MM.1S (cell line): ENCODE measurements around the gene FBN2.

Source experiments
- DNase-seq: peaks from one replicate; pipeline ENCODE4 v3.0.0-alpha.2; 2015
- H2AFZ ChIP-seq: fragments of 300-600 bp; sonication (generic); 2 replicates; pipeline ENCODE4 v1.6.0; 2016; ENCODE audit warnings: antibody characterized with exemption, low read length
- H3F3A ChIP-seq: fragments of 300-600 bp; sonication (generic); 2 replicates; pipeline ENCODE4 v1.6.1; 2016; ENCODE audit warnings: mild to moderate bottlenecking, antibody characterized with exemption, low read length, moderate library complexity, mixed read lengths; ENCODE audit not compliant: insufficient read depth
- H3K27ac ChIP-seq: fragments of 300-600 bp; sonication (generic); 2 replicates; pipeline ENCODE4 v1.5.1; 2016; ENCODE audit warnings: mild to moderate bottlenecking, low read length
- H3K27me3 ChIP-seq: fragments of 300-600 bp; sonication (generic); replicated peaks from 2 replicates; pipeline ENCODE4 v1.6.0; 2016; ENCODE audit warnings: low read length; ENCODE audit not compliant: insufficient read depth
- H3K36me3 ChIP-seq: fragments of 300-600 bp; sonication (generic); replicated peaks from 2 replicates; pipeline ENCODE4 v1.6.1; 2016; ENCODE audit warnings: mild to moderate bottlenecking, low read length, mixed read lengths; ENCODE audit not compliant: insufficient read depth
- H3K4me1 ChIP-seq: fragments of 300-600 bp; sonication (generic); 2 replicates; pipeline ENCODE4 v1.6.1; 2016; ENCODE audit warnings: low read length, mixed read lengths
- H3K4me2 ChIP-seq: fragments of 300-600 bp; sonication (generic); 2 replicates; pipeline ENCODE4 v1.6.0; 2016; ENCODE audit warnings: low read depth, low read length
- H3K4me3 ChIP-seq: fragments of 300-600 bp; sonication (generic); 2 replicates; pipeline ENCODE4 v1.5.1; 2016; ENCODE audit warnings: low read length, mixed read lengths
- H3K79me2 ChIP-seq: fragments of 300-600 bp; sonication (generic); 2 replicates; pipeline ENCODE4 v1.6.1; 2016; ENCODE audit warnings: mixed run types, low read length, mixed read lengths
- H3K9ac ChIP-seq: fragments of 300-600 bp; sonication (generic); 2 replicates; pipeline ENCODE4 v1.6.1; 2016; ENCODE audit warnings: low read length, mixed read lengths
- H3K9me2 ChIP-seq: fragments of 300-600 bp; sonication (generic); replicated peaks from 2 replicates; pipeline ENCODE4 v1.6.1; 2016; ENCODE audit warnings: mild to moderate bottlenecking, low read length, mixed read lengths; ENCODE audit not compliant: insufficient read depth
- H3K9me3 ChIP-seq: fragments of 300-600 bp; sonication (generic); replicated peaks from 2 replicates; pipeline ENCODE4 v1.6.1; 2016; ENCODE audit warnings: mild to moderate bottlenecking, low read length, mixed read lengths; ENCODE audit not compliant: insufficient read depth
- H4K20me1 ChIP-seq: fragments of 300-600 bp; sonication (generic); 2 replicates; pipeline ENCODE4 v1.6.1; 2016; ENCODE audit warnings: mild to moderate bottlenecking, low read length, moderate library complexity, mixed read lengths; ENCODE audit not compliant: insufficient read depth
- EZH2 ChIP-seq: fragments of 300-600 bp; sonication (generic); optimal IDR thresholded peaks from 2 replicates; pipeline ENCODE3; 2017; ENCODE audit warnings: low read depth, mild to moderate bottlenecking, antibody characterized with exemption, low read length, mixed read lengths
- EZH2phosphoT487 ChIP-seq: fragments of 300-600 bp; sonication (generic); IDR thresholded peaks from 2 replicates; pipeline ENCODE4 v1.6.1; 2018; ENCODE audit warnings: antibody characterized with exemption, low read length
- TF ChIP-seq, protein P1 (sequence below): fragments of 300-600 bp; sonication (generic); IDR thresholded peaks from 2 replicates; pipeline ENCODE4 v1.5.1; 2016; ENCODE audit warnings: antibody characterized with exemption, low read length, mixed read lengths

The FBN2 gene

DNA sequence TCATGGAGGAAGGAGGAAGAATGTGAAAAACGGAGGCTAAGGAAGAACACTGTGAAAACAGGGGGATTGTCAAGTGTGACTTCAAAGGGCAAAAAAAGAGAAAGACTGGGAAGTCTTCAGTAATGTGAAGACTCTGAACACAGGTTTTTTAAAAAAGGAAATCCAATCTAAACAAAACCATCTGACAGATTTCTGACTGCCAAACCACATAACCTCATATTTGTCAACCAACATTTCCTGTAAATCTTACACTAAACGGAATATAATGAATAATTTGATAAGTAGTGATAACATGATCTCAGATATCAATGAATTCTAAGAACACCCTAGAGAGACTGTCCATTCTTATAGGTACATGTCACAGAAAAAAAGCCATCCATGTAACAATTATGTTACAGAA is 124.7 kb downstream of the FBN2 start:
- H3K4me1 ChIP-seq: no peaks in the 10 kb centered on the region
- no peaks in the 10 kb centered on the region for H3K27me3 ChIP-seq
- H3K4me3 ChIP-seq: no peak overlapping the region
- no peaks in the 10 kb centered on the region for H3K79me2 ChIP-seq
- DNase-seq: no peak
- H3K36me3 ChIP-seq: no peaks in the 10 kb centered on the region
- no peaks in the 10 kb centered on the region for H3F3A ChIP-seq
- H3K4me2 ChIP-seq: no peak overlapping the region
- TF ChIP-seq, protein P1, sequence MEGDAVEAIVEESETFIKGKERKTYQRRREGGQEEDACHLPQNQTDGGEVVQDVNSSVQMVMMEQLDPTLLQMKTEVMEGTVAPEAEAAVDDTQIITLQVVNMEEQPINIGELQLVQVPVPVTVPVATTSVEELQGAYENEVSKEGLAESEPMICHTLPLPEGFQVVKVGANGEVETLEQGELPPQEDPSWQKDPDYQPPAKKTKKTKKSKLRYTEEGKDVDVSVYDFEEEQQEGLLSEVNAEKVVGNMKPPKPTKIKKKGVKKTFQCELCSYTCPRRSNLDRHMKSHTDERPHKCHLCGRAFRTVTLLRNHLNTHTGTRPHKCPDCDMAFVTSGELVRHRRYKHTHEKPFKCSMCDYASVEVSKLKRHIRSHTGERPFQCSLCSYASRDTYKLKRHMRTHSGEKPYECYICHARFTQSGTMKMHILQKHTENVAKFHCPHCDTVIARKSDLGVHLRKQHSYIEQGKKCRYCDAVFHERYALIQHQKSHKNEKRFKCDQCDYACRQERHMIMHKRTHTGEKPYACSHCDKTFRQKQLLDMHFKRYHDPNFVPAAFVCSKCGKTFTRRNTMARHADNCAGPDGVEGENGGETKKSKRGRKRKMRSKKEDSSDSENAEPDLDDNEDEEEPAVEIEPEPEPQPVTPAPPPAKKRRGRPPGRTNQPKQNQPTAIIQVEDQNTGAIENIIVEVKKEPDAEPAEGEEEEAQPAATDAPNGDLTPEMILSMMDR: no peak
- TF ChIP-seq EZH2phosphoT487: no peak
- TF ChIP-seq EZH2: no peak
- H3K9me3 ChIP-seq: no peaks in the 10 kb centered on the region
- no peaks in the 10 kb centered on the region for H3K9me2 ChIP-seq
- no peak overlapping the region for H3K9ac ChIP-seq
- H3K27ac ChIP-seq: no peak overlapping the region
- H2AFZ ChIP-seq: no peak overlapping the region
- H4K20me1 ChIP-seq: no peaks in the 10 kb centered on the region

DNA sequence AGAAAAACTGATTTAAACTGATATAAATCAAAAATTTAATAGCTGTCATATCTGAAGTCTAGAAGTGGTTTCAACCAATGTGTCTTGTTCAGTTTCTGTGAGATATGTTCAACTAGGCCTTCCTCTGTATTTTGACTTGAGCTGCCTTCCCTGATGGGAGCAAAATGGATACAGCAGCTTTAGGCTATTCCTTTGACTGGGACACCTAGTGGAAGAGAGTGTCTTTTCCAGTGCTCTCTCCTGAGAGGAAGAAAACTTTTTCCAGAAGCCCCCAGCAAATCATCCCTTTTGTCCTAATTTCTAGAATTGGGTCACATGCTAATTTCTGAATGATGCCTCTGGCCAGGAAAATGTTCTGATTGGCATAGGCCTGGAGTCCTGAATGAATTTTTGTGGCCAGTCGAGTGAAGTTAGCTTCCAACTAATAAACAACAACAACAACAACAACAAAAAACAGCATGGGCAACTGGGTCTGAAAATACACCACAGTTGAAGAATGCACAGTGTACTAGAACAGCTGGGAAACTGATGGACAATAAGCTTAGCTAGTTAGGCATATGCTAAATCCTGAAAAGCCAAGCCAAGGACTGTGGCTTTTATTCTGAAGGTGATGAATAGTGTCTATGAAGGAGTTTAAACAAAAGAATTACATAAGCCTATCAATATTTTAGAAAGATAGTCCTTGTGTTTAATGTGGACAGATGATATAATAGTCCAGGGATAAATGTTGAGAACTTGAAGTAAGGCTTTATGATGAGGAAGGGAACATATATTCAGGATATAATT is 125.7 kb downstream of the FBN2 start:
- DNase-seq: no peak
- Histone ChIP-seq H3K36me3 (no peaks in the 10 kb centered on the region), H3K9ac (no peak overlapping the region), H3K4me2 (no peak overlapping the region), H3K4me1 (no peaks in the 10 kb centered on the region), H3K79me2 (no peaks in the 10 kb centered on the region), H3K27me3 (no peaks in the 10 kb centered on the region), H3K9me3 (no peaks in the 10 kb centered on the region), H2AFZ (no peak overlapping the region), H4K20me1 (no peaks in the 10 kb centered on the region), H3K27ac (no peak overlapping the region), H3F3A (no peaks in the 10 kb centered on the region), H3K9me2 (no peaks in the 10 kb centered on the region), H3K4me3 (no peak overlapping the region)
- TF ChIP-seq EZH2phosphoT487: no peak
- TF ChIP-seq, protein P1: no peak
- TF ChIP-seq EZH2: no peak

DNA sequence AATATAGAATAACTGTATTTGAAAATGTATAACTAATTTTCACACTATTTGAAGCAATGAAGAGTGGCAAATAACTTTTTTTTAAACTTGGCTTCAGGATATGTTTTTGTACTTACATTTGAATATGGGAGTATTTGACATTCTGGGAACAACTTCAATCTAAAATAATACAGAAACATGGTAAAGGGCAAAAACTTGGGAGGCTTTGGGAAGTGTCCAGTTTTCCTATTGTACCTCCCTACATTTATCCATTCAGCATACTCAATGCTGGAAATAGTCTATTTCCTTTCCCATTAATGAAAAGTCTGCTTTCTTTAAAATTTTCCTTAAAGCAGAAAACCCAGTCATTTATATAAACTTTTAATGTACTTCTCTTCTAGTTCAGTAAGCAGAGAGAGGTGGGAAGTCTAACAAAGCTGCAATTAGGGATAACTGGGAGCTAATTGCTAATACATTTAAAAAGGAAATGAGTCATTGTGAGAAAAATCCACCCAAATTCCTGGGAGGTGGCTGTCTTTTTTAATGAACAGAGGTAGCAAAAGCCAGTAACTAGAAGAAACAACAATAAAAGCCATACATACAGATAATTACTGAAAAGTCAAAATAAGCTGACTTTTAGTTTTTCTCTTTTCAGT is 128.8 kb downstream of the FBN2 start:
- H4K20me1 ChIP-seq: no peaks in the 10 kb centered on the region

More for the DNA sequence above, 128.8 kb downstream of the FBN2 start:
- DNase-seq: no peak
- H3K9me2 ChIP-seq: no peaks in the 10 kb centered on the region
- H3K27ac ChIP-seq: no peak overlapping the region
- no peaks in the 10 kb centered on the region for H3K27me3 ChIP-seq
- no peak overlapping the region for H3K4me3 ChIP-seq
- no peak overlapping the region for H3K9ac ChIP-seq
- TF ChIP-seq EZH2: no peak
- TF ChIP-seq EZH2phosphoT487: no peak
- TF ChIP-seq, protein P1: no peak
- H3F3A ChIP-seq: no peaks in the 10 kb centered on the region
- H3K9me3 ChIP-seq: no peaks in the 10 kb centered on the region
- no peak overlapping the region for H3K4me2 ChIP-seq
- H2AFZ ChIP-seq: no peak overlapping the region
- H3K36me3 ChIP-seq: no peaks in the 10 kb centered on the region
- no peaks in the 10 kb centered on the region for H3K4me1 ChIP-seq
- H3K79me2 ChIP-seq: no peaks in the 10 kb centered on the region
